ENCODE results near the gene STIM1. TPM values are rescaled to one million over a fixed set of nuclear protein-coding genes. Genes with fewer than 3 reads are reported as not detected.

Gene STIM1
- total RNA-seq, 2 experiments from 2014 or later, result 98.8 to 101 TPM

DNA sequence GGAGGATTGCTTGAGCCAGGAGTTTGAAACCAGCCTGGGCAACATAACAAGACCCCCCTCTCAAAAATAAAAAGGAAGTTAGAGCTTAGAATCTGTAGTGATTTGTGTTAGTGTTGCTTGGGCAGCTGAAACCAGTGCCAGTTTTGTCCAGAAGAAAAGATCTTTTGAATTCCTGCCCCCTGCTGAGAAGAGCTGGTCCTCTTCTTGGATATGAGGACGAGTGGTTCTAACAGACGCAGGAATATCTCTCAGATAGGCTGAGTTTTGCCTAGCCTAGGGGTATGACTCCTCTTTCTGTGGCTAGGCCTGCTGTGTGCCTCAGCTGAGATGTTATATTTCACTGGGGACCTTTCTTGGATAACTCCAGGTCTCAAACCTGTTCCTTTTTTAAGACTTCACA, 102.8 kb downstream of the STIM1 start:
- POLR2A ChIA-PET, result interaction anchor here (1.7 kb wide), 1 partner anchor 103 kb away, joined by 6 read pairs; the partner anchor contains the start of gene STIM1
- DNase-seq (no peak), ATAC-seq (ENCODE audit: low read depth) (no peak)
- Mint-ChIP-seq H3K9me3 (no peaks in the 10 kb centered on the region), H3K27ac (peak overlapping the region; percentile 22), H3K27me3 (no peaks in the 10 kb centered on the region), H3K4me3 (no peak overlapping the region), H3K4me1 (peaks cover 57% of the 10 kb centered on the region), H3K36me3 (peaks cover 14% of the 10 kb centered on the region)

GRCh38 chr11:3959015-3959902, 103.8 kb downstream of the STIM1 start:
- POLR2A ChIA-PET, result interaction anchor here (1.7 kb wide), 1 partner anchor 104 kb away, joined by 6 read pairs; the partner anchor contains the start of gene STIM1
- ATAC-seq (ENCODE audit: low read depth) (peak; percentile 31), DNase-seq (no peak)
- Mint-ChIP-seq H3K27ac (no peak overlapping the region), H3K36me3 (peaks cover 15% of the 10 kb centered on the region), H3K4me1 (peaks cover 56% of the 10 kb centered on the region), H3K9me3 (no peaks in the 10 kb centered on the region), H3K27me3 (no peaks in the 10 kb centered on the region), H3K4me3 (no peak overlapping the region)

- Mint-ChIP-seq H3K4me1 (peaks cover 49% of the 10 kb centered on the region), H3K9me3 (no peaks in the 10 kb centered on the region), H3K36me3 (peaks cover 15% of the 10 kb centered on the region), H3K4me3 (no peak overlapping the region), H3K27me3 (no peaks in the 10 kb centered on the region), H3K27ac (no peak overlapping the region)
- POLR2A ChIA-PET, result interaction anchor here (1.7 kb wide), 1 partner anchor 105 kb away, joined by 6 read pairs; the partner anchor contains the start of gene STIM1
- ATAC-seq (ENCODE audit: low read depth) (no peak), DNase-seq (no peak)
Measured at GRCh38 chr11:3959903-3960265, 104.4 kb downstream of the STIM1 start.

DNA sequence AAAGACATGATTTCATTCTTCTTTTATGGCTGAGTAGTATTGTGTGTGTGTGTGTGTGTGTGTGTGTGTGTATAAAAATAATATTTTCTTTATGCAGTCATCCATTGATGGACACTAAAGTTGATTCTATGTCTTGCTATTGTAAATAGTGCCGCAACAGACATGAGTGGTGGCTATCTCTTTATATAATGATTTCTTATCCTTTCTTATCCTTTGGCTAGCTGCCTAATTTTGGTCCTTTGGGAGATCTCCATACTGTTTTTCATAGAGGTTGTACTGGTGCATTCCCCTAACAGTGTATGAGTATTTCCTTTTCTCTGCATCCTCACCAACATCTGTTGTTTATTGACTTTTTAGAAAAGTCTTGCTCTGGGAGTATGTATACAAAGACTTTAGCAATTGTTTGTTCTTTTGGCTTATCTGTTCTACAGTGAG, 107.0 kb downstream of the STIM1 start:
- H3K36me3 Mint-ChIP-seq, result peaks cover 26% of the 10 kb centered on the region
- H3K4me1 Mint-ChIP-seq, result peaks cover 37% of the 10 kb centered on the region
- H3K4me3 Mint-ChIP-seq, result no peak overlapping the region
- ATAC-seq (ENCODE audit: low read depth) (no peak), DNase-seq (no peak)
- POLR2A ChIA-PET, result no interaction called here
- H3K9me3 Mint-ChIP-seq, result no peaks in the 10 kb centered on the region
- H3K27ac Mint-ChIP-seq, result no peak overlapping the region
- H3K27me3 Mint-ChIP-seq, result no peaks in the 10 kb centered on the region

DNA sequence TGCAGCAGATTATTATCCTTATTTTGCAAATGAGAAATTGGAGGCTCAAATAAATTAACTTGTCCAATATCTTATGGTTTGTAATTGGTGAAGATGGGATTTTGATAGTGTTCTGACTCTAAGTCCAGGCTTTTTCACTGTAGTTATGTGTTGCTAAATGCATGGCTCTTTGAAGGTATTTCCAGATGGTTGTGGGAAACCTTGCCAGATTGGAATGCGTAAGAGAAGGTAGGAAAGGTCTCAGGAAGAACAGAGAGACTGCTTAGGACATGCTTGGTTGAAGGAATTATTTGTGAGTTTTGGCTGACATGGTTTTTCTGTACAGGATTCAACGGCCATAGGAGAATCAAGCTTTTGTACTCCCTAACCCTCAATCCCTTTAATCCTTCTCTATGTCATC, 108.6 kb downstream of the STIM1 start:
- Mint-ChIP-seq H3K27ac (no peak overlapping the region), H3K4me1 (peaks cover 44% of the 10 kb centered on the region), H3K9me3 (no peaks in the 10 kb centered on the region), H3K4me3 (no peak overlapping the region), H3K36me3 (peaks cover 35% of the 10 kb centered on the region), H3K27me3 (no peaks in the 10 kb centered on the region)
- ATAC-seq (ENCODE audit: low read depth), result no peak
- POLR2A ChIA-PET, result no interaction called here
- DNase-seq, result no peak

DNA sequence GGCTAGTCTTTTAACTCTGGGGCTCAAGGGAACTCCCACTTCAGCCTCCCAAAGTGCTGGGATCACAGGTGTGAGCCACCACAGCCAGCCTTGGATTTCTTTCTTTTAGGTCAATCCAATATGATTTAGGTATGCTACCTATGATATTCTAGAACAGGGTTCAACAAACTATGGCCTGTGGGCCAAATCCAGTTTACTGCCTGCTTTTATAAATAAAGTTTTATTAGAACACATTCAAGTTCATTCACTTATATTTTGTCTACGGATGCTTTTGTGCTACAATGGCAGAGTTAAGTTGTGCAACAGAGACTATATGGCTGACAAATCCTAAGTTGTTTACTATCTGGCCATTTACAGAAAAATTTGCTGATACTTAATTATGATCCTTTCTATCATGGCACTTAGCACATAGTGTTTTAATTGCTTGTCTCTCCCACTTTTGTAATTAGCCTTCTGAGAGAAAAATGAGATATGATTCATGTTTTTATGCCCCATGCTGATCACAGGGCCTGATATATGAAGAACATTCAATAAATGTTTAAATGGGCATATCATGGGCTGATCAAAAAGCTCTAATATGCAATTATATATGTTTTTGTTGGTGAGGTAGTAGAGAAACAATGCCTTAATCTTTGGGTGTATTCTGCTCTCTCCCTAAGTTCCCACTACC, 109.6 kb downstream of the STIM1 start:
- POLR2A ChIA-PET, result no interaction called here
- Mint-ChIP-seq H3K27ac (no peak overlapping the region), H3K4me3 (no peak overlapping the region)

GRCh38 chr11:3967695-3968094, 112.2 kb downstream of the STIM1 start:
- H3K9me3 Mint-ChIP-seq, result no peaks in the 10 kb centered on the region
- H3K27ac Mint-ChIP-seq, result no peak overlapping the region
- ATAC-seq (ENCODE audit: low read depth), result no peak
- H3K36me3 Mint-ChIP-seq, result peaks cover 47% of the 10 kb centered on the region
- no peak overlapping the region for H3K4me3 Mint-ChIP-seq
- no peaks in the 10 kb centered on the region for H3K27me3 Mint-ChIP-seq
- POLR2A ChIA-PET, result interaction anchor here (0.5 to 2.7 kb wide), 2 partner anchors 20 to 126 kb away, joined by 3 to 12 read pairs; no protein-coding TSS in a partner anchor
- no peak for DNase-seq
- peaks cover 44% of the 10 kb centered on the region for H3K4me1 Mint-ChIP-seq

More for the DNA sequence above, 109.6 kb downstream of the STIM1 start:
- DNase-seq (no peak), ATAC-seq (ENCODE audit: low read depth) (no peak)
- Mint-ChIP-seq H3K27me3 (no peaks in the 10 kb centered on the region), H3K36me3 (peaks cover 41% of the 10 kb centered on the region), H3K4me1 (peaks cover 46% of the 10 kb centered on the region), H3K9me3 (no peaks in the 10 kb centered on the region)

DNA sequence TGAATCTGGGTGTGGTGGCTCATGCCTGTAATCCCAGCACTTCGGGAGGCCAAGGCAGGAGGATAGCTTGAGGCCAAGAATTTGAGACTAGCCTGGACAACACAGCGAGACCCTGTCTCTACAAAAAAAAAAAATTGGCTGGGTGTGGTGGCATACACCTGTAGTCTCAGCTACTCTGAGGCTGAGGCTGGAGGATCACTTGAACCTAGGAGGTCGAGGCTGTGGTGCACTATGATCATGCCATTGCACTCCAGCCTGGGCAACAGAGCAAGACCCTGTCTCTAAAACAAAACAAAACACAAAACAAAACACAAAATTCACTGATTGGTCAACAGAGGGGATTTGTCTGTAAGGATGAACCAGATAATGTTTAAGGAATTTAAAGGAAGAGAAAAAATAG, 113.7 kb downstream of the STIM1 start:
- POLR2A ChIA-PET, result interaction anchor here (1.0 to 2.7 kb wide), 7 partner anchors 8 to 129 kb away, joined by 3 to 13 read pairs (median 4); partner anchors contain the start of genes RHOG and STIM1
- H3K36me3 Mint-ChIP-seq, result peaks cover 47% of the 10 kb centered on the region

GRCh38 chr11:3969613-3970012, 114.1 kb downstream of the STIM1 start:
- peaks cover 48% of the 10 kb centered on the region for H3K36me3 Mint-ChIP-seq
- H3K4me3 Mint-ChIP-seq, result peak overlapping the region; percentile 59
- peaks cover 42% of the 10 kb centered on the region for H3K4me1 Mint-ChIP-seq
- no peaks in the 10 kb centered on the region for H3K27me3 Mint-ChIP-seq
- H3K27ac Mint-ChIP-seq, result peak overlapping the region; percentile 87
- POLR2A ChIA-PET, result interaction anchor here (1.0 to 2.7 kb wide), 7 partner anchors 9 to 129 kb away, joined by 3 to 13 read pairs (median 4); partner anchors contain the start of genes RHOG and STIM1
- DNase-seq (no peak), ATAC-seq (ENCODE audit: low read depth) (peak; percentile 91)
- H3K9me3 Mint-ChIP-seq, result no peaks in the 10 kb centered on the region

More for the DNA sequence above, 113.7 kb downstream of the STIM1 start:
- H3K27ac Mint-ChIP-seq, result peak overlapping the region; percentile 87
- no peaks in the 10 kb centered on the region for H3K9me3 Mint-ChIP-seq
- no peak for DNase-seq
- peaks cover 42% of the 10 kb centered on the region for H3K4me1 Mint-ChIP-seq
- ATAC-seq (ENCODE audit: low read depth), result peak; percentile 6
- H3K27me3 Mint-ChIP-seq, result no peaks in the 10 kb centered on the region
- peak overlapping the region; percentile 59 for H3K4me3 Mint-ChIP-seq

DNA sequence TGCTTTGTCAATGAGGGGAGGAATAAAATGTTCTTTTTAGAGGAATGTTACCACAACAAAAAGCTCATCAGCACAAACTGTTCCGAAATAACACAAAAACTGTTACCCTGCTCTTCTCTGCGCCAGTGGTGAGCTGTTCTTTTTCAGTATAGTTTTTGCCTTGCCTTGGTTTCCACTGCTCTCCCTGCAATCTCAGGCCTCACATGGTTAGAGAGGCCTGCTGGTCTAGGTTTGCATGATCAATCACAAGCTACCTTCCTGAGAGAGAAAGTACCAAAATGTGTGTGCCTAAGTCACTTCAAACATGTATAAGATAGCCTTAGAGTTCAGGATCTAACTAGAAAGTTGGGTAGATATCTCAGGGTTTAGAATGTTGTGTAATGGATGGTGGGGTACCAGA, 114.6 kb downstream of the STIM1 start:
- no peaks in the 10 kb centered on the region for H3K9me3 Mint-ChIP-seq
- peaks cover 42% of the 10 kb centered on the region for H3K4me1 Mint-ChIP-seq
- POLR2A ChIA-PET, result interaction anchor here (1.0 to 2.7 kb wide), 7 partner anchors 9 to 130 kb away, joined by 3 to 13 read pairs (median 4); partner anchors contain the start of genes RHOG and STIM1
- H3K27me3 Mint-ChIP-seq, result no peaks in the 10 kb centered on the region
- DNase-seq (no peak), ATAC-seq (ENCODE audit: low read depth) (peak; percentile 44)
- H3K36me3 Mint-ChIP-seq, result peaks cover 50% of the 10 kb centered on the region
- H3K27ac Mint-ChIP-seq, result peak overlapping the region; percentile 87
- H3K4me3 Mint-ChIP-seq, result peak overlapping the region; percentile 59

DNA sequence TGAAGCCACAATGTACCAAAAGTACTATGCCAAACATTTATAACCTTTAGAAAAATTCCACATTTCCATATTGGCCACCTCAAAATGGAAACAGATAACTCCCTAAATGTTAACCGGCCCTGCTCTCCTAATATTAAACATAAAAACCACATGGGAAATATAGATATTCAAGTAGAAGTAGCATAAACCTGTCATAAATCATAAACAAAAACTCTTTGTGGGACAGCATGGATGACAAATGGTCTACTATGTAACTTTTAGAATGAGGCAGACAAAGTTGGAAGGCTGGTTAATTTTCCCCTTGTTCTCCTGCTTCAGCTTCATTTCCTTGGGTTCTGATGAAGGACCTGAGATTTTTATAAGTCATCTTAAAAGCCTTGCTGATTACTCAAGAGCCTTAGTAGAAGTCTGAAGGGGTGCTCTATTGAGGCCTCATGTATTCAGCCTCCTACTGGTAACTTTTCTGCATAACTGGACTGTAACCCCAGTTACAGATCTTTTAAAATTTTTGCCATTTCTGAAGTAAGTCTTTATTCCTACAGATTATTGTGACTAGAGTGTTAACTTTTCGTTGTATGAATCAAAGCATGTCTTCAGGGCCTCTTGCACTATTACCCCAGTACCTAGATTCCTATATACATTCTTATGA, 116.4 kb downstream of the STIM1 start:
- POLR2A ChIA-PET, result interaction anchor here (1.5 kb wide), 1 partner anchor 24 kb away, joined by 3 read pairs; no protein-coding TSS in a partner anchor
- Mint-ChIP-seq H3K36me3 (peaks cover 45% of the 10 kb centered on the region), H3K27me3 (no peaks in the 10 kb centered on the region), H3K4me3 (no peak overlapping the region), H3K9me3 (no peaks in the 10 kb centered on the region), H3K27ac (no peak overlapping the region), H3K4me1 (peaks cover 45% of the 10 kb centered on the region)
- ATAC-seq (ENCODE audit: low read depth) (no peak), DNase-seq (no peak)

DNA sequence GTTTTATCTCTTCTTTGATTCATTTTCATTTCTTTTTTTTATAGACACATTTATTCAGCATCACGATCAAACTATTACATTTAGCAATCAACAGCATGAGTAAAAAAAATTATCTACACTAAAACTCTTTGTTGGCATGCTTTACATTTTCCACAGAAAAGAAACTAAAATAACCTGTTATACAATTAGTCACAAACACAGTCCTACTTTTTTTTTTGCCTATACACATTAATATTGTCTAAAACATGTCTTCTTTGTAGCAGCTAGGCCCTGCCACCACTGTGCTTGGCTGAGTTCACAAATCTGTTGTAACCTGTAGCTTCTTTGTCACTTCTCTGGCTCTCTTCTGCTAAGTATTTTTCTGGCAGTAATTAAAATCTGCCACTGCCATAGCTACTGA, 117.0 kb downstream of the STIM1 start:
- DNase-seq, result no peak
- no peak overlapping the region for H3K4me3 Mint-ChIP-seq
- peaks cover 43% of the 10 kb centered on the region for H3K36me3 Mint-ChIP-seq
- no peak overlapping the region for H3K27ac Mint-ChIP-seq
- no peak for ATAC-seq (ENCODE audit: low read depth)
- no peaks in the 10 kb centered on the region for H3K27me3 Mint-ChIP-seq
- H3K4me1 Mint-ChIP-seq, result peaks cover 42% of the 10 kb centered on the region
- POLR2A ChIA-PET, result interaction anchor here (0.8 to 1.5 kb wide), 2 partner anchors 25 to 30 kb away, joined by 3 to 4 read pairs; no protein-coding TSS in a partner anchor
- H3K9me3 Mint-ChIP-seq, result no peaks in the 10 kb centered on the region

DNA sequence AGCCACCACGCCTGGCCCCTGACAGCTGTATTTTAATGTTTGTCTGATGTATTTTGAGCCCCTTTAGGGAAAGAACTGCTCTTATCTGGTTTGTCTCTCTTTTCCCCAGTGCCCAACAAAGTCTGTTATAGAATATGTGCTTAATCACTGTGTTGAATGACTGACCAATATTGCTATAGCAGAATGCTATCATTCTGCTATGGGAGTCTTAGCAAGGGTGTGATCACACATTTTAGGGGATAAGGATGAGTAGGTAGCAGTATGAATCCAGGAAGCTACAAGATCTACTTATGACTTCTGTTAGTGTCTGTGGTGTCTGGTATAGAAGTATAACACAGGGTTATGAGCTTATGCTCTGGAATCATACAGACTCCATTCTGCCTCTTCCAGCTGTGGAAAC, 121.6 kb downstream of the STIM1 start:
- POLR2A ChIA-PET, result interaction anchor here (1.1 kb wide), 1 partner anchor 29 kb away, joined by 4 read pairs; no protein-coding TSS in a partner anchor
- Mint-ChIP-seq H3K9me3 (no peaks in the 10 kb centered on the region), H3K27me3 (no peaks in the 10 kb centered on the region), H3K36me3 (peaks cover 36% of the 10 kb centered on the region), H3K27ac (no peak overlapping the region), H3K4me3 (no peak overlapping the region), H3K4me1 (peaks cover 34% of the 10 kb centered on the region)
- DNase-seq (no peak), ATAC-seq (ENCODE audit: low read depth) (no peak)
